GM12878 (cell line): Measurements from ENCODE around the gene SLAIN2.
A peak's percentile ranks its signal among the peaks of the same experiment; 100 is the strongest.

Source experiments
- CHD2 ChIP-seq: IDR thresholded peaks from 2 replicates; pipeline ENCODE4 v1.6.1; 2011; ENCODE audit warnings: low read depth, low read length, improper control_type of control experiment, borderline replicate concordance
- CTCF ChIP-seq, 3 experiments: IDR thresholded peaks in 2 of 3; conservative IDR thresholded peaks in 1 of 3; 2 replicates each; pipeline ENCODE4 v1.5.1; 2011; ENCODE audit warnings: low read depth in 3 of 3, low read length in 3 of 3, mild to moderate bottlenecking in 3 of 3, control low read depth in 2 of 3, moderate library complexity in 2 of 3, inconsistent platforms in 1 of 3, mixed read lengths in 1 of 3; ENCODE audit not compliant: control insufficient read depth in 2 of 3, insufficient read depth in 1 of 3; ENCODE audit errors: extremely low read depth in 1 of 3
- EGR1 ChIP-seq, 2 experiments: IDR thresholded peaks; 1 replicate in 1 of 2; 2 replicates in 1 of 2; pipeline ENCODE4 v1.6.1; 2011 to 2012; ENCODE audit warnings: low read depth in 2 of 2, low read length in 2 of 2, borderline replicate concordance in 1 of 2, mild to moderate bottlenecking in 1 of 2, moderate library complexity in 1 of 2
- FOS ChIP-seq: IDR thresholded peaks from 3 replicates; pipeline ENCODE4 v1.6.1; 2011; ENCODE audit warnings: borderline replicate concordance; ENCODE audit not compliant: insufficient read length; ENCODE audit errors: extremely low read depth
- POLR2AphosphoS5 ChIP-seq: IDR thresholded peaks from 2 replicates; pipeline ENCODE4 v1.6.1; 2011; ENCODE audit warnings: mild to moderate bottlenecking, low read length, inconsistent platforms

GRCh38 chr4:48296365-48296764, 45.0 kb upstream of the SLAIN2 start:
- TF ChIP-seq EGR1 (IDR thresholded peaks at IDR 0.05; ENCODE audit: borderline replicate concordance in 1 of 2, low read depth in 2 of 2, low read length in 2 of 2) (no peak), POLR2AphosphoS5 (no peak), CTCF (IDR thresholded peaks at IDR 0.05 in 2 of 3, conservative IDR thresholded peaks at IDR 0.05 in 1 of 3; ENCODE audit: control insufficient read depth in 2 of 3, extremely low read depth in 1 of 3, insufficient read depth in 1 of 3, low read depth in 3 of 3, low read length in 3 of 3) (0 out of 6 replicates have a peak, but pooled peaks of 1 of the 3 experiments have one; percentile 7), CHD2 (no peak), FOS (no peak)
